Gastroesophageal sphincter (tissue), 4 donors: ENCODE data around the gene ALDH16A1. TPM values are rescaled to one million over a fixed set of nuclear protein-coding genes. Genes with fewer than 3 reads are reported as not detected.

Experiments used
- ATAC-seq: fragments of 150-250 bp; one replicate; pipeline ENCODE4 v1.9.1; 2016; ENCODE audit warnings: mild to moderate bottlenecking, moderate library complexity
- H3K27ac ChIP-seq, 4 donors: fragments of 200-600 bp; sonication (generic) in 3 of 4; 1 replicate in 3 of 4; 2 replicates in 1 of 4; pipeline ENCODE4 v1.5.1; 2016 to 2019
- H3K27me3 ChIP-seq: fragments of 200-600 bp; sonication (generic); one replicate; pipeline ENCODE4 v1.5.1; 2019
- H3K36me3 ChIP-seq, 2 donors: fragments of 200-600 bp; sonication (generic); one replicate each; pipeline ENCODE4 v1.5.1; 2019; ENCODE audit warnings: control low read depth in 1 of 2
- H3K4me1 ChIP-seq, 3 donors: fragments of 200-600 bp; sonication (generic); 1 replicate in 2 of 3; 2 replicates in 1 of 3; pipeline ENCODE4 v1.5.1; 2016 to 2019; ENCODE audit warnings: control low read depth in 2 of 3
- H3K4me3 ChIP-seq, 2 donors: fragments of 200-600 bp; sonication (generic); one replicate each; pipeline ENCODE4 v1.5.1; 2019; ENCODE audit warnings: mild to moderate bottlenecking in 1 of 2, moderate library complexity in 1 of 2
- H3K9me3 ChIP-seq, 3 donors: fragments of 200-600 bp; sonication (generic); one replicate each; pipeline ENCODE4 v1.5.1; 2017 to 2019; ENCODE audit warnings: control low read depth in 2 of 3
- CTCF ChIP-seq, 4 experiments: fragments of 200-600 bp in 2 of 4; fragments of 450-650 bp in 2 of 4; sonication (generic) in 1 of 4; IDR thresholded peaks; one replicate each; pipeline ENCODE4 v1.5.1; 2017 to 2019; ENCODE audit warnings: antibody characterized with exemption in 4 of 4, mild to moderate bottlenecking in 2 of 4, moderate library complexity in 2 of 4
- EP300 ChIP-seq: sonication (generic); formaldehyde crosslinking; IDR thresholded peaks from one replicate; pipeline ENCODE4 v1.6.1; 2017; ENCODE audit warnings: antibody characterized with exemption, mild to moderate bottlenecking
- POLR2A ChIP-seq, 2 donors: fragments of 450-650 bp; IDR thresholded peaks; one replicate each; pipeline ENCODE4 v1.6.1; 2017; ENCODE audit warnings: antibody characterized with exemption in 2 of 2, mild to moderate bottlenecking in 2 of 2, moderate library complexity in 1 of 2
- POLR2AphosphoS5 ChIP-seq: sonication (generic); formaldehyde crosslinking; IDR thresholded peaks from one replicate; pipeline ENCODE4 v1.6.1; 2017; ENCODE audit warnings: antibody characterized with exemption
- WGBS, 2 donors: methylation state at CpG; one replicate each; pipeline ENCODE4 v1.1.5; 2018; ENCODE audit warnings: low coverage in 1 of 2; 5-methylcytosine and 5-hydroxymethylcytosine counted together
- total RNA-seq, 4 donors: library from RNA; depleted of rRNA; stranded (reverse); fragments of >200 nt; gene quantifications; one replicate each; pipeline ENCODE4 v1.1.0, GENCODE V29; 2016

ALDH16A1 gene
- total RNA-seq, 4 donors from 2014 or later = 11.8 to 34.4 (median 22.2) TPM

- no peak for TF ChIP-seq EP300
- TF ChIP-seq CTCF (IDR thresholded peaks at IDR 0.05) = no peak
- no peak for TF ChIP-seq POLR2A (IDR thresholded peaks at IDR 0.05)
- no peak for TF ChIP-seq POLR2AphosphoS5
- peaks cover 0 to 36% (median 23%) of the 10 kb centered on the region in 3 donors for H3K4me1 ChIP-seq
- 80% methylated on average over 1 of the region's 2 CpGs; no CpG with 5 or more reads in 1 of the 2 donors for WGBS, 2 donors
- no peak overlapping the region for H3K4me3 ChIP-seq
- no peak for ATAC-seq
- H3K27me3 ChIP-seq = peaks cover 100% of the 10 kb centered on the region
- H3K9me3 ChIP-seq = no peaks in the 10 kb centered on the region
- H3K36me3 ChIP-seq = no peaks in the 10 kb centered on the region
- no peak overlapping the region for H3K27ac ChIP-seq
Measured at GRCh38 chr19:49419173-49419572, 33.9 kb upstream of the ALDH16A1 start.

GRCh38 chr19:49420227-49420626 is 32.8 kb upstream of the ALDH16A1 start:
- Histone ChIP-seq H3K4me3 (no peak overlapping the region), H3K27me3 (peaks cover 100% of the 10 kb centered on the region), H3K27ac (no peak overlapping the region), H3K4me1 (peaks cover 0 to 36% (median 23%) of the 10 kb centered on the region in 3 donors), H3K36me3 (no peaks in the 10 kb centered on the region), H3K9me3 (no peaks in the 10 kb centered on the region)
- 63 to 71% methylated on average over 1 to 2 of the region's 2 CpGs for WGBS, 2 donors
- no peak for ATAC-seq
- no peak for TF ChIP-seq POLR2AphosphoS5

GRCh38 chr19:49421039-49421877 is 31.8 kb upstream of the ALDH16A1 start:
- H3K36me3 ChIP-seq = no peaks in the 10 kb centered on the region
- peaks cover 100% of the 10 kb centered on the region for H3K27me3 ChIP-seq
- H3K27ac ChIP-seq = no peak overlapping the region
- H3K9me3 ChIP-seq = no peaks in the 10 kb centered on the region
- H3K4me3 ChIP-seq = peak overlapping the region in 1 of 2 donors; percentile 16
- 6 to 24% methylated on average over 7 to 26 of the region's 48 CpGs for WGBS, 2 donors
- peaks cover 0 to 36% (median 23%) of the 10 kb centered on the region in 3 donors for H3K4me1 ChIP-seq
- TF ChIP-seq EP300 (no peak), POLR2AphosphoS5 (no peak), CTCF (IDR thresholded peaks at IDR 0.05) (no peak), POLR2A (IDR thresholded peaks at IDR 0.05) (no peak)
- no peak for ATAC-seq

- 20 to 31% methylated on average over 1 to 3 of the region's 3 CpGs for WGBS, 2 donors
- no peak overlapping the region for H3K27ac ChIP-seq
- H3K36me3 ChIP-seq = no peaks in the 10 kb centered on the region
- TF ChIP-seq CTCF (IDR thresholded peaks at IDR 0.05) = no peak
- TF ChIP-seq POLR2A (IDR thresholded peaks at IDR 0.05) = no peak
- TF ChIP-seq EP300 = no peak
- no peak for TF ChIP-seq POLR2AphosphoS5
- no peak overlapping the region for H3K4me3 ChIP-seq
- ATAC-seq = no peak
- H3K27me3 ChIP-seq = peaks cover 100% of the 10 kb centered on the region
- H3K4me1 ChIP-seq = peaks cover 0 to 36% (median 23%) of the 10 kb centered on the region in 3 donors
- no peaks in the 10 kb centered on the region for H3K9me3 ChIP-seq
Measured at GRCh38 chr19:49421878-49422202, 31.2 kb upstream of the ALDH16A1 start.

GRCh38 chr19:49422407-49423070 is 30.5 kb upstream of the ALDH16A1 start:
- H3K4me1 ChIP-seq = peaks cover 0 to 36% (median 23%) of the 10 kb centered on the region in 3 donors
- no peak overlapping the region for H3K27ac ChIP-seq
- peak; percentile 65 for ATAC-seq
- H3K36me3 ChIP-seq = no peaks in the 10 kb centered on the region
- peaks cover 100% of the 10 kb centered on the region for H3K27me3 ChIP-seq
- TF ChIP-seq CTCF (IDR thresholded peaks at IDR 0.05) = peak in 2 of 4 experiments; percentile 41 to 54
- TF ChIP-seq POLR2AphosphoS5 = no peak
- peak overlapping the region in 1 of 2 donors; percentile 15 for H3K4me3 ChIP-seq
- no peaks in the 10 kb centered on the region for H3K9me3 ChIP-seq
- 3 to 5% methylated on average over 14 to 30 of the region's 58 CpGs for WGBS, 2 donors
